Activated naive CD8-positive, alpha-beta T cell treated with anti-CD3 and anti-CD28 coated beads for 36 hours (primary cell): Measurements from ENCODE around the gene SPDYE2. TPM values are rescaled to one million over a fixed set of nuclear protein-coding genes. Genes with fewer than 3 reads are reported as not detected.
"Not testable (repeated sequence)": the region's sequence is repeated elsewhere in the genome, so short reads cannot be mapped to it uniquely, and the experiment has no call there.

Source experiments
- DNase-seq: peaks from one replicate; pipeline ENCODE4 v3.0.0; 2021
- H3K27ac Mint-ChIP-seq: one replicate; pipeline ENCODE4 v1.8.0; 2022; ENCODE audit warnings: mild to moderate bottlenecking, moderate library complexity, mixed read lengths
- H3K27me3 Mint-ChIP-seq: one replicate; pipeline ENCODE4 v1.8.0; 2022; ENCODE audit warnings: mild to moderate bottlenecking, mixed read lengths
- H3K36me3 Mint-ChIP-seq: one replicate; pipeline ENCODE4 v1.8.0; 2021; ENCODE audit warnings: mild to moderate bottlenecking, mixed read lengths
- H3K4me1 Mint-ChIP-seq: one replicate; pipeline ENCODE4 v1.8.0; 2021; ENCODE audit warnings: mixed read lengths
- H3K4me3 Mint-ChIP-seq: one replicate; pipeline ENCODE4 v1.8.0; 2022; ENCODE audit warnings: mild to moderate bottlenecking, moderate library complexity, mixed read lengths
- H3K9me3 Mint-ChIP-seq: one replicate; pipeline ENCODE4 v1.8.0; 2022; ENCODE audit warnings: mixed read lengths
- total RNA-seq, 2 experiments: library from RNA; stranded (reverse); gene quantifications; one replicate each; pipeline ENCODE4 v1.2.3, GENCODE V29; 2021

The SPDYE2 gene
- total RNA-seq, 2 experiments from 2014 or later, result not detected

- H3K27me3 Mint-ChIP-seq, H3K27ac Mint-ChIP-seq, H3K9me3 Mint-ChIP-seq, H3K4me1 Mint-ChIP-seq, DNase-seq, H3K4me3 Mint-ChIP-seq, H3K36me3 Mint-ChIP-seq: not testable (repeated sequence)
These were observed 22.9 kb upstream of the SPDYE2 start for GRCh38 chr7:102527822-102528793.

- H3K36me3 Mint-ChIP-seq, H3K27ac Mint-ChIP-seq, H3K4me3 Mint-ChIP-seq, DNase-seq, H3K27me3 Mint-ChIP-seq, H3K4me1 Mint-ChIP-seq, H3K9me3 Mint-ChIP-seq: not testable (repeated sequence)
These were observed 19.4 kb upstream of the SPDYE2 start for GRCh38 chr7:102531583-102531982.

GRCh38 chr7:102532127-102532526 is 18.9 kb upstream of the SPDYE2 start:
- H3K4me1 Mint-ChIP-seq, H3K4me3 Mint-ChIP-seq, DNase-seq, H3K9me3 Mint-ChIP-seq, H3K36me3 Mint-ChIP-seq, H3K27ac Mint-ChIP-seq, H3K27me3 Mint-ChIP-seq: not testable (repeated sequence)

GRCh38 chr7:102535062-102535615 is 15.9 kb upstream of the SPDYE2 start:
- H3K27me3 Mint-ChIP-seq, H3K4me1 Mint-ChIP-seq, DNase-seq, H3K4me3 Mint-ChIP-seq, H3K27ac Mint-ChIP-seq, H3K9me3 Mint-ChIP-seq, H3K36me3 Mint-ChIP-seq: not testable (repeated sequence)

- not testable (repeated sequence) for H3K4me1 Mint-ChIP-seq, H3K27me3 Mint-ChIP-seq, H3K9me3 Mint-ChIP-seq, DNase-seq, H3K27ac Mint-ChIP-seq, H3K4me3 Mint-ChIP-seq, H3K36me3 Mint-ChIP-seq
These were observed 10.4 kb upstream of the SPDYE2 start for GRCh38 chr7:102540604-102541003.

- H3K4me1 Mint-ChIP-seq, H3K27ac Mint-ChIP-seq, H3K36me3 Mint-ChIP-seq, DNase-seq, H3K4me3 Mint-ChIP-seq, H3K9me3 Mint-ChIP-seq, H3K27me3 Mint-ChIP-seq: not testable (repeated sequence)
These were observed 8.9 kb upstream of the SPDYE2 start for GRCh38 chr7:102542083-102542482.

GRCh38 chr7:102542771-102543170 is 8.3 kb upstream of the SPDYE2 start:
- DNase-seq, H3K27ac Mint-ChIP-seq, H3K36me3 Mint-ChIP-seq, H3K4me1 Mint-ChIP-seq, H3K27me3 Mint-ChIP-seq, H3K4me3 Mint-ChIP-seq, H3K9me3 Mint-ChIP-seq: not testable (repeated sequence)

GRCh38 chr7:102543596-102543995 is 7.4 kb upstream of the SPDYE2 start, which contains the start of gene UPK3BL2:
Gene UPK3BL2, minus strand, starts transcription at chr7:102543696. Its CDS starts 60 bp downstream, at chr7:102543636.
- H3K9me3 Mint-ChIP-seq, H3K4me3 Mint-ChIP-seq, H3K27me3 Mint-ChIP-seq, H3K36me3 Mint-ChIP-seq, H3K27ac Mint-ChIP-seq, H3K4me1 Mint-ChIP-seq, DNase-seq: not testable (repeated sequence)

GRCh38 chr7:102544372-102544771 is 6.7 kb upstream of the SPDYE2 start:
- H3K4me3 Mint-ChIP-seq, H3K36me3 Mint-ChIP-seq, H3K4me1 Mint-ChIP-seq, H3K27me3 Mint-ChIP-seq, H3K27ac Mint-ChIP-seq, H3K9me3 Mint-ChIP-seq, DNase-seq: not testable (repeated sequence)

- H3K27me3 Mint-ChIP-seq, H3K36me3 Mint-ChIP-seq, H3K4me1 Mint-ChIP-seq, H3K9me3 Mint-ChIP-seq, H3K27ac Mint-ChIP-seq, DNase-seq, H3K4me3 Mint-ChIP-seq: not testable (repeated sequence)
These were observed 5.7 kb upstream of the SPDYE2 start for GRCh38 chr7:102545288-102545687.

- not testable (repeated sequence) for H3K4me3 Mint-ChIP-seq, H3K9me3 Mint-ChIP-seq, H3K27ac Mint-ChIP-seq, H3K36me3 Mint-ChIP-seq, H3K27me3 Mint-ChIP-seq, DNase-seq, H3K4me1 Mint-ChIP-seq
These were observed 4.7 kb upstream of the SPDYE2 start for GRCh38 chr7:102546353-102546752.

GRCh38 chr7:102568620-102569019 is 17.6 kb downstream of the SPDYE2 start:
- H3K27ac Mint-ChIP-seq, H3K9me3 Mint-ChIP-seq, H3K36me3 Mint-ChIP-seq, H3K27me3 Mint-ChIP-seq, H3K4me3 Mint-ChIP-seq, H3K4me1 Mint-ChIP-seq, DNase-seq: not testable (repeated sequence)

GRCh38 chr7:102572261-102573239 is 21.5 kb downstream of the SPDYE2 start, which contains the start of gene POLR2J3:
Gene POLR2J3, minus strand, starts transcription at chr7:102572583. Its CDS starts 62 bp downstream, at chr7:102572521.
- peak; percentile 97 for DNase-seq
- not testable (repeated sequence) for H3K4me1 Mint-ChIP-seq, H3K9me3 Mint-ChIP-seq, H3K27me3 Mint-ChIP-seq, H3K36me3 Mint-ChIP-seq
- Mint-ChIP-seq H3K4me3 (peak within 1 kb of the TSS; percentile 91), H3K27ac (peak within 1 kb of the TSS; percentile 82)

- H3K36me3 Mint-ChIP-seq, H3K9me3 Mint-ChIP-seq, H3K27ac Mint-ChIP-seq, H3K27me3 Mint-ChIP-seq, H3K4me3 Mint-ChIP-seq, DNase-seq, H3K4me1 Mint-ChIP-seq: not testable (repeated sequence)
These were observed 23.6 kb downstream of the SPDYE2 start for GRCh38 chr7:102574607-102575006.

GRCh38 chr7:102576363-102576762 is 25.3 kb downstream of the SPDYE2 start:
- H3K9me3 Mint-ChIP-seq, H3K27ac Mint-ChIP-seq, H3K4me1 Mint-ChIP-seq, H3K4me3 Mint-ChIP-seq, DNase-seq, H3K36me3 Mint-ChIP-seq, H3K27me3 Mint-ChIP-seq: not testable (repeated sequence)
